GM20000 (cell line): ENCODE measurements around the gene TGFBI.

Experiments used
- DNase-seq: peaks from one replicate; pipeline ENCODE4 v3.0.0; 2012; ENCODE audit warnings: low spot score
- TF ChIP-seq, protein P1 (sequence below): IDR thresholded peaks from 2 replicates; pipeline ENCODE4 v1.5.1; 2012; ENCODE audit warnings: mild to moderate bottlenecking, control low read depth; ENCODE audit errors: extremely low read depth, missing control alignments

The TGFBI gene

DNA sequence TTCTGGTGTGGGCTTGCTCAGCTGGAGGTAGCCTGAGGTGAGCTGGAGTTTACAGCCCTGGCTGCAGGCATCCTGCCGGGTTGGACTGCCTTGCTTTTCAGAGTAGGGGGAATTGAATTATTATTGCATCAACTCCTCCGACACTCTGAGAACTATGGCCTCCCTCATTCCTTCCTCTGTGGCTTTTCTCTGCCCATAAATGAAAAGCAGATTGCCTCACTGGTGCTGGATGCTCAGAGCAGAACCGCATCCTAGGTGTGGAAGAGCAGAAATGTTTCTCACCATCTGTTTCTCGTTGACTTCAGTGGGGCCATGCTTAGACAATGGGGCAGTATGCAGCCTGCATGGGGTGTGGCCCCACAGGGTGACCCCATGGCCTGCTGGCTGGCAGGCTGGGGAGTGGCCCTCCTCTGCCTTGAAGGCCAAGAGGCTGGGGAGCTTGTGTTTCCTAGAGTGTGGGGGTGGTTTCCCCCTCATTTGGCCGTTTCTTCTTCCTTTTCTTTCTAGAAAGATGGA, 27.3 kb upstream of the TGFBI start:
- no peak for DNase-seq
- TF ChIP-seq, protein P1, sequence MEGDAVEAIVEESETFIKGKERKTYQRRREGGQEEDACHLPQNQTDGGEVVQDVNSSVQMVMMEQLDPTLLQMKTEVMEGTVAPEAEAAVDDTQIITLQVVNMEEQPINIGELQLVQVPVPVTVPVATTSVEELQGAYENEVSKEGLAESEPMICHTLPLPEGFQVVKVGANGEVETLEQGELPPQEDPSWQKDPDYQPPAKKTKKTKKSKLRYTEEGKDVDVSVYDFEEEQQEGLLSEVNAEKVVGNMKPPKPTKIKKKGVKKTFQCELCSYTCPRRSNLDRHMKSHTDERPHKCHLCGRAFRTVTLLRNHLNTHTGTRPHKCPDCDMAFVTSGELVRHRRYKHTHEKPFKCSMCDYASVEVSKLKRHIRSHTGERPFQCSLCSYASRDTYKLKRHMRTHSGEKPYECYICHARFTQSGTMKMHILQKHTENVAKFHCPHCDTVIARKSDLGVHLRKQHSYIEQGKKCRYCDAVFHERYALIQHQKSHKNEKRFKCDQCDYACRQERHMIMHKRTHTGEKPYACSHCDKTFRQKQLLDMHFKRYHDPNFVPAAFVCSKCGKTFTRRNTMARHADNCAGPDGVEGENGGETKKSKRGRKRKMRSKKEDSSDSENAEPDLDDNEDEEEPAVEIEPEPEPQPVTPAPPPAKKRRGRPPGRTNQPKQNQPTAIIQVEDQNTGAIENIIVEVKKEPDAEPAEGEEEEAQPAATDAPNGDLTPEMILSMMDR = no peak

DNA sequence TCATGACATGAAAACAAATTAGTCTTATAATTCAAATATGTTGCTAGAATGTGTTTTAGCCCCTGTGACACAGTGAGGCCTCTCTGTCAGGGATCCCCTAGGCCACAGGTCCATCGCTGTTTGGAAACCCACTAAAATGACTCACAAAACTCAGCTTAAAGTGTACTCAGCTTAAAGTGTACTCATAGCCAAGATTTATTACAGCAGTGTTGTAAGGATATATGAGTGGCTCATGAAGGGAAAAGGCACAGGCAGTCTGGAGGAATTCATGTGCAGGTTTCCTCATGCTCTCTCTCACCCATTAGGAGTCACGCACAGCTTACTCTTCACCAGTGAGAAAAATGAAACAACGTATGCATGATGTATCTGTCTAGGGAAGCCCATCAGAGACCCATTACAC, 24.4 kb upstream of the TGFBI start:
- no peak for DNase-seq
- TF ChIP-seq, protein P1 = no peak

DNA sequence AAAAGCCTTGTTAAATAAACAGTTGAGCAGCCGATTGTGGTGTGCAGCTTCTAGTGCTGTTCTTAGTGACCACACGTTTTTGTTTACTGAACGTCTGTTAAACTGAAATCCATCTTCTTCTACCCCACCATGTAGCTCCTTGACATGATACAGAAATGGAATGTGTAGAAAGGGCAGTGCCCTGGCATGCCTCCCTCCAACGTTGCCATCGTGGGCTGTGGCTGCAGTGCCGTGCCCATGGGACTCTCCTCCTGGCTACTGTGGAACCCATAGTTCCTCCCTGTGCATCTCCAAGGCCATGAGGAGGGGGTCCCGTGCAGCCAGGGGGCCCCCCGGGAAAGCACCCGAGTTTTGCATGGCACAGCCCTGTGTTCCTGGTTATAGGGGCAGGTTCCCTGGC, 23.3 kb upstream of the TGFBI start:
- DNase-seq = no peak
- TF ChIP-seq, protein P1 = no peak

DNA sequence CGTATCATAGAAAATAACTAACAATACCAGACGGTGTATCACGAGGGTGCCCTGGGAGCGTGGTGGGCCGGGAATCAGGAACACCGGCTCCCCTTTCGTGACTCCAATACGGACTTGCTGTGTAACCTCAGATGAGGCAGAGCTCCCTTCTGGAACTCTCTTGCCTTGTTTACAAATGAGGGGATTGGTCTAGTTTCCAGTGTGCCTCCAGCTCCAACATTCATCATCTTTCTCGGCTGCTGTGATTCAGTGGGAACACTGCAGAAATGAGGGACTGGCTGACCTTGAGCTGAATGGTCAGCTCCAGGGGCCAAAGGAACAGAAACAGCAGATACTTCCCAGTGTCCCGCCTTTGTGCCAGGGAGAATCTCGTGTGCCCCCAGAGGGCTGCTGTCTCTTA, 22.6 kb upstream of the TGFBI start:
- DNase-seq = no peak
- TF ChIP-seq, protein P1 = no peak

DNA sequence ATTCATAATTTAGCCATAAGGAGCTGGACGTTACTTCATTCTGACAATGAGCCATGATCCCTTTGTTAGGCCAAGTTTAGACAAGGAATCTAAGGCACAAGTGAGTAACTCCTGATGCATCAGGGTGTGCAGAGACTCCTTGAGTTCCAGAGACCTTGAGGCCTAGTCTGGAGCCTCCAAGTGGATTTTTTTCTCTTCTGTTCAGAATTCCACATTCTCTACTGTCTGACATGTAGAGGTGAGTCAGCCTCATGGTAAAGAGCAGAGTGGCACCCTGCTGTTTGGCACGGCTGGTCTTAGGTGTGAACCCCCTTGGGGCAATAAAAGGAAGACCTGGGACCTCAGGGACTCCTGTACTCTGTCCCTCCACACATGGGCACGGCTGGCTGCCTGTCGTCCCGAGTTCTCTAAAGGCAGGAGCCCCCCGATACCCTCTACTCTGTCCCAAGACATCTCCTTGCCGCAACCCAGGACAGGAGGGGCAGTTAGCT, 22.0 kb upstream of the TGFBI start:
- DNase-seq = no peak

DNA sequence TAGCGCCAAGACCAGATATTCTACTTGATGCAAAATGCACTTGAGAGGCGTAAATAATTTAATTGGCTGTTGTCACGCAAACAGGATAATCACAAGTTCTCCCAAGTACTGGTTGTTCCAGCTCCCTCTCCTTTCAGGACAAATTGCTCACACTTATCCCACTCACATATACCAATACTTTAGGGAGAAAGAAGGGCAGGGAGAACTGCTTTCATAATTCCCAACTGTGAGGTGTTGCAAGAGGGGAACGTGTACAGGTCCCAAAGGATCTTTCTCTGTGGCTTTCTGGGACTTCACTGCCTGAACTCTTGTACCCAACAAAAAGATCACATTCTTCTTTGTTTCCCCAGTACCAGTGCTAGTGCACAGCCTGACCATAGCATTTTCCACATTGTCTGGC, 21.5 kb upstream of the TGFBI start:
- DNase-seq = no peak
- TF ChIP-seq, protein P1 = no peak

More for the DNA sequence above, 22.0 kb upstream of the TGFBI start:
- TF ChIP-seq, protein P1 = no peak

DNA sequence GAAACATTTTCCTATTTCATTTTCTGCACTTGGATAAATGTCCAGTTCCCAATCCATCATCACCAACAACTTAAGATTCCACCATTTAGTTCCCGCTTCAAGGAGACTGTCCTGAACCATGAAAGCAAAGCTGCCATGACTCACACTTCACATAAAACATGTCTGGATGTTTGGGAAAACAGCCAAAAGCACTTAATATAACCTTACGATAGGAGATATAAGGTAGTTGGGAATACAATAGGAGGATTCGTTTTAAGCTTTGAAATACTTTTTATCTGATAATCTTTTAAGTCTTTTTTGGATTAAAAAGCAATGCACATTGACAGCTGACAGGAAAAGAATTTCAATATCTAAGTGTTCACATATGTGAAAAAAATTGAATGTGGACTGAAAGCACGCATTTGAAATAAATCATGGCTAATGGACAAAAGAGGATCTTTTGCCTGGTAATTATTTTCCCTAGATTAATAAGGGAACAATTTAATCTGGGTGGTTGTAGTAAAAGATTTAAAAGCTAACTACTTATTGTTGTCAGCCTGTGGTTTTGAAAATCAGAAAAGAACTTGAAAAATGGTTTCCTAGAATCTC, 17.3 kb upstream of the TGFBI start:
- DNase-seq = no peak
- TF ChIP-seq, protein P1 = no peak
